Measurements from ENCODE around the gene TYW1B.

DNA sequence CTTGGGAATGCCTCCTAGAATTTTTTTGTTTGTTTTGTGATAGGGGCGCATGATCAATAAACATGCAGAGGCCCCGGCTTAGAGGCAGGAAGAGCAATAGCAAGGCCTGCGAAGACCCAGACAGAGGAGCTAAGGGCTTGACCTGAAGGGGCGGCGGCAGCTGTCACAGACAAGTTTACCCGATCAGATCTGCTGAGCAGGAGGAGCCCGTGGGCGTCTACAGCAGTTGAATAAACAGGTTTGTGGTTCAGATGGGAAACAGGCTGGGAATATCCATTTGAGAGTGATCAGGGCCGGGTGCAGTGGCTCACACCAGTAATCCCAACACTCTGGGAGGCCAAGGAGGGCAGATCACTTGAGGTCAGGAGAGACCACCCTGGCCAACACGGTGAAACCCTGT lies 289.9 kb downstream of the TYW1B start:
- TF ChIP-seq POLR2A (IDR thresholded peaks at IDR 0.05) (no peak), POLR2AphosphoS5 (IDR thresholded peaks at IDR 0.05) (no peak)
